Fibroblast of upper back skin (primary cell): ENCODE measurements around the gene STON1.
"Not testable (repeated sequence)": the region's sequence is repeated elsewhere in the genome, so short reads cannot be mapped to it uniquely, and the experiment has no call there.

Source experiments
- DNase-seq: peaks from one replicate; pipeline ENCODE4 v3.0.0-alpha.2; 2013

STON1 gene

DNA sequence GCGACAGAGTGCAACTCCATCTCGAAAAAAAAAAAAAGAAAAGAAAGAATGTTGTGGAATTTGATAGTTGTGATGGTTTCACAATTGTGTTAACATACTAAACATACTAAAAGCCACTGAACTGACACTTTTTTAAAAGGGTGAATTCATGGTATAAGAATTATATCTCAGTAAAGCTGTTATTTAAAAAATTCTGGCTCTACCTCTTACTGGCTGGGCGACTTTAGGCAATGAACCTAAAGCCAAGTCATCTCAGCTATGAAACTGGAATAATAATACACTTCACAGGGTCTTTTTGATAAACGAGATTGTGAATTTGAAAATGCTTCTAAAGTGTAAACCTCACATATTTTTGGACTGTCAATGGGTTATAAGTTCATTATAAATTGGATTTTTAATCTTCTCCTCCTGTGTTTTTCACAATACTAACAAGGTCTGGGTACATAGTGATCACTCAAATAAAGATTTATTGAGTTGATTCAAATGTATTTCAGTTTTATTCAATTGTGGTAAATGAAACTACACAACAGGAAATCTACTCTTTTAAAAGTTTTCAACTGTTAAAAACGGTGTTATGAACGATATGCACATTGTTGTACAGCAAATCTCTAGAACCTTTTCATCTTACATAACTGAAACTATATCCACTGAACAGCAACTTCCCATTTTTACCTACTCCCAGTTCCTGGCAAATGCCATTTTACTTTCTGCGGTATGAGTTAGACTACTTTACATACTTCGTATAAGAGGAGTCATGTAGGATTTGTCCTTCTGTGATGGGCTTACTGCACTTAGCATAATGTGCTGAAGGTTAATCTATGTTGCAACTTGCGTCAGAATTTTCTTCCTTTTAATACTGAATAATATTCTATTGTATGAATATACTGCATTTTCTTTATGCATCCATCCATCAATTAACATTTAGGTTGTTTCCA, 44.7 kb downstream of the STON1 start:
- no peak for DNase-seq

- no peak for DNase-seq
Observed at GRCh38 chr2:48578313-48578712, 48.4 kb downstream of the STON1 start.

GRCh38 chr2:48583961-48584360, 54.0 kb downstream of the STON1 start:
- DNase-seq = no peak

- no peak for DNase-seq
Observed at GRCh38 chr2:48584551-48584950, 54.6 kb downstream of the STON1 start.

DNA sequence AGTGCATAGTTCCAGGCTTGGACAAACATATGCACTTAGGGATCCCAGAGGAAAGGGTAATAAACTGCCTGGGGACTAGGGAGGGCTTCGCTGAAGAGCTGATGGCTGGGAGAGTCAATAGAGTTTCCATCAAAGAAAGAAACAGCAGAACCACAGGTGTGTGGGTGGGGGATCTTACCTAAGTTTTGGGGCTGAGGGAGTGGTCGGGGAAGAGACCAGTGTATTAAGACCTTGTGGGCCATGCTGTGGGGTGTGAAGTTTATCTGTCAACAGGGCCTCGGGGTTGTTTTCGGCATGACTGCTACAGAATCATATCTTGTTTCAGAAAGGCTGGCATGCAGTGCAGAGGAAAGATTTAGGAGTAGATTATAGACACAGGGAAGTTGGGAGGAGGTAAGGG, 56.5 kb downstream of the STON1 start:
- DNase-seq = no peak

DNA sequence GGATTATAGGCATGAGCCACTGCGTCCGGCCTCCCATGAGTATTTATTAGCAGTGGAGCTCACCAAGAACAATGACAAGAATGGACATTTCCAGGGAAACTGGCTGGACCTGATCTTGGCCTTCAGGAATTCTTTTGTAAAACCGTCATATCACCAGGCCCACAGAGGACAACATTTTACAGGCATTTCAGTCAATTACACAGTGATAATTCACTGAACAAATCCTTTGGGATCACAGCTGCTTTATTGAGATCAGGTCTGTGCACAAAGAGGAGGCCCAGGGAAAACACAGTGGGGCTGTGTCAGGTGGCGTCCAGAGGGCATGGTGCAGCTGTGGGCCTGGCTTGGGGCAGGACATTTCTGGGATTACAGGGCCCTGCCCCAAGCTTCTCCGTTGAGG, 57.6 kb downstream of the STON1 start:
- no peak for DNase-seq

- no peak for DNase-seq
Observed at GRCh38 chr2:48587961-48588360, 58.0 kb downstream of the STON1 start.

GRCh38 chr2:48588745-48589144, 58.8 kb downstream of the STON1 start:
- DNase-seq = no peak

DNA sequence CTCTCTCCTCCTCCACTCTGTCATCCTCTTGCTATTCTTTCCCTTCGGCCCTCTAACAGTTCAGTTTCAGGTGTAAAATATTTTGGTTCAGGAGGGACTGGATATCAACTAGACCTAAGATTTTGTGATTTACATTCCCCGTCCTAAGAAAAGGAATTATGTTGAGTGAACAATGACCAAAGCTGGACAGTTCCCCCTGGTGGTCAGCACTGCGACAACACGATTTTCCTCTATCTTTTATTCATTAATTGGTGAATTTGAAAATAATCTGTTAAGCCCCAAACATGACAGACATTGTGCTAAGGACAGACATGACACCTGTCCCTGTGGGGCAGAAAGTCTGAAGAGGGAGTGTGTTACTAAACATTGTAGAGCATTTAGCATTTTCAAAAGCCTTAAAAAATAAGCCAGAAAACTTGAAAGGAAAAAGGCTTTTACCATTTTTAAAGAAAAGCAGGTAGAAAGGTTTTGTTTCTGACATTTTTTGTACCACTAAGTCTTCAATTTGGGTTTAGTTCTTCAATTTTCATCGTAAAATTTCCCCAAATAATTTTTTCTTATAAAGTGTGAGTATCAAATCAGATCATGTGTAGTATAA, 59.3 kb downstream of the STON1 start:
- peak; percentile 45 for DNase-seq

GRCh38 chr2:48590017-48590416, 60.1 kb downstream of the STON1 start:
- DNase-seq = no peak

- no peak for DNase-seq
Observed at GRCh38 chr2:48592067-48592466, 62.1 kb downstream of the STON1 start.

DNA sequence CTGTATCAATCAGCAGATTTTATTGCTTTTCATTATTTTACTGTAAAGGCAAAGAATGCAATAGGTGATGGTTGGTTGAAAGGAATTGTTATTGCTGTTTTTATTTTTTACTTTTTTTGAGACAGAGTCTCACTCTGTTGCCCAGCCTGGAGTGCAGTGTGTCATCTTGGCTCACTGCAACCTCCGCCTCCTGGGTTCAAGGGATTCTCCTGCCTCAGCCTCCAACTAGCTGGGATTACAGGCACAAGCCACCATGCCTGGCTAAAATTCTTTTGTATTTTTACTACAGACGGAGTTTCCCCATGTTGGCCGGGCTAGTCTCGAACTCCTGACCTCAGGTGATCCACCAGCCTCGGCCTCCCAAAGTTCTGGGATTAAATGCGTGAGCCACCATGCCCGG, 66.8 kb downstream of the STON1 start:
- DNase-seq = not testable (repeated sequence)

- no peak for DNase-seq
Observed at GRCh38 chr2:48597492-48597891, 67.5 kb downstream of the STON1 start.

DNA sequence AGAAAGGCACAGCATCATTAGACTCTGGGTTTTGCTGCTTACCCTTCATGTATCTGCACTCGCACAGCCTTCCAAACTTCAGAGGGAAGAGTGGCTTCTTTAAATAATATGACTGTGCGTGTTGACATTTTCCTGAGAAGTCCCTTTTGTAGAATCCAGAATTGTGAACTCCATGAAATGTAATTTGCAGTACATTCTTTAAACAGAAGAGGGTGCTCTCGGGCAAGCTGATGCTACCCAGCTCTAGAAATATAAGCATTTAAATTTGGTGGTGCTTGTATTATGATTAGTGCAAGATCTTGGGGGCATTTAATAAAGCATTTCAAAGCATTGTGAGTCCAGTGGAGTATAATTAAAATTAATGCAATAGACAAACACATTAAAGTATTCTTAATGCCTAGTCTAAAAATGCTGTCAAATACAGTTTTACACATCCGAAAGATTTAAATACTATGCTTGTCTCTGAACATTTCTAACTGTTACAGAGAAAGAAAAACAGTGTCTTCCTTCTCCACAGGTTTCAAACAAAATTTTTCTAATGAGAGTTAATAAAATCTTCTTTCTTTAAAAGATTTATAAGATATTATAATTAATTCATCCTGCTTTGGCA, 70.4 kb downstream of the STON1 start:
- peak; percentile 37 for DNase-seq

GRCh38 chr2:48600917-48601316, 71.0 kb downstream of the STON1 start:
- peak; percentile 53 for DNase-seq

GRCh38 chr2:48601349-48601748, 71.4 kb downstream of the STON1 start:
- DNase-seq = no peak

- no peak for DNase-seq
Observed at GRCh38 chr2:48605482-48606175, 75.7 kb downstream of the STON1 start.

GRCh38 chr2:48607307-48608014, 77.5 kb downstream of the STON1 start:
- no peak for DNase-seq

GRCh38 chr2:48613211-48613610, 83.3 kb downstream of the STON1 start:
- DNase-seq = no peak

DNA sequence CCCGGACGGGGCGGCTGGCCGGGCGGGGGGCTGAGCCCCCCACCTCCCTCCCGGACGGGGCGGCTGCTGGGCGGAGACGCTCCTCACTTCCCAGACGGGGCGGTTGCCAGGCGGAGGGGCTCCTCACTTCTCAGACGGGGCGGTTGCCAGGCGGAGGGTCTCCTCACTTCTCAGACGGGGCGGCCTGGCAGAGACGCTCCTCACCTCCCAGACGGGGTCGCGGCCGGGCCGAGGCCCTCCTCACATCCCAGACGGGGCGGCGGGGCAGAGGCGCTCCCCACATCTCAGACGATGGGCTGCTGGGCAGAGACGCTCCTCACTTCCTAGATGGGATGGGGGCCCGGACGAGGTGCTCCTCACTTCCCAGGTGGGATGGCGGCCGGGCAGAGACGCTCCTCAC, 84.6 kb downstream of the STON1 start:
- DNase-seq = not testable (repeated sequence)

DNA sequence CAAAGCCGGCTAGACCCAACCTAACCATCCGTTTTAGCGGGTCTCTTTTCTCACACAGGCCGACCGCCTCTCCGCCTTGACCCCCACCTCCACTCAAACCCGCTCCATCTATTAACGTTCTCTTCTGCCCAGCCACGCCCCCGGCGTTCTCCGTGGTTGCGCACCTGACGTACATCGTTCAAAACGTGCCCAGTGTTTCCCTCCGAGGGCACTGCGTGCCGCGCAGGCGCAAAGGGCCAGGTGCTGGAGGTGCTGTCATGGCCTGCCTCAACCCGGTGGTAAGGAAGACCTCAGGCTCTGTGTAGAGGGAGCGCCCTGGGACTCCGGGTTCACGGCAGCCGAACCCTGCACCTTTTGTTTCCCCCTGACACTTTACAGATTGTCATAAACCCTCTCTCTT, 87.7 kb downstream of the STON1 start, which contains the start of gene GTF2A1L:
Gene GTF2A1L (plus strand): TSS at position 239 of the 400 bp plus-strand sequence. CDS start 19 bp downstream, at position 258.
- DNase-seq = no peak

DNA sequence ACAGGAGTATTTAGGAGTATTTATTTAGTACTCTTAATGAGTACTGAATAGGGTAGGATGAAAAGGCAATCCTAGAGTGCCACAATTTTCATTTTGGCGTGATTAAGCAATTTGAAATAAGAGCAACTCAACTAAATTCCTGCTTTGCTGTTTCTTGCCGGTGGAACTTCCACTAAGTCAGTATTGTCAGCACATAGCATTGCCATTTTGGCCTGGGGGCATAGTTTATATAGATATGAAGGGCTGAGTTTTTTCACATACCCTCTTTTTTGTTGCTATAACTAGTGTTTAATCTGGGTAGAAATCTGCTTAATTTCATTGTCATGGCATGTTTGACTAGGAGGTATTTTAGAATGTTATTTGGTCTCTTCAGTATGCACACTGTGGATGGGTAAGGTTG, 89.6 kb downstream of the STON1 start:
- DNase-seq = no peak

- no peak for DNase-seq
Observed at GRCh38 chr2:48620604-48621003, 90.7 kb downstream of the STON1 start.
